Measurements from ENCODE around the gene ZDHHC9.

Gene ZDHHC9

DNA sequence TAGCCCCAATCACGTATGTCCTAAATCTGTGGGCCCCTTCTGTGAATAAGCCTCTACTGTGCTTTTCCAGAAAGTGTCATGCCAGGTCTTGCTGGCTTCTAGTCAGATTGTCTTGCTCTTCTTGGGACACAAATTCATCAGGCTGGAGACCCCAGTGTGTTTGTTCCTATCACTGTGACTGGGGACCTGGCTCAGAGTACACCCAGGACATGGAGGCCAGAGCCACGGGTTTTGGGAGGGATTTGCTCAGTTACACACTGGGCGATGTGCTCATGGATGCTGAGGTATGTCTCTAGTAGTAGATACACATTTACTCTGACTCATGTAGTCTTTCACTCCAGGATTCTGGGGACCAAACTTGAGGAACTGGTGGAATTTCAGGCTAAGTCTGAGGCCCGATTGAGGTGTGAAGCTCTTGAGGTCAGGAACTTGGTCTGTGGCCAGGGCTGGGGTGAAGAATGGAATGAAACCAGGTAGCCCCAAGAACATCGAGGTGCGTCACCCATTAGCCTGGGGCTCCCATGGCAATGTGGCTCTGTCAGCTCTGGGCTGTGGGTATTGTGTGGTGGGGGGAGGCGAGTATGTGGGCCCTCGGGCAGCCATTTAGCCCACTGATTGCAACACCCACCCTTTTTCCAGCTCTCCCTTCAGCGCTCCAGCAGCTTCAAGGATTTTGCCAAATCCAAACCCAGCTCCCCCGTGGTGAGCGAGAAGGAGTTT, 56.2 kb downstream of the ZDHHC9 start:
- H3K4me3 ChIP-seq (ENCODE audit: low read depth, low read length): no peak overlapping the region

DNA sequence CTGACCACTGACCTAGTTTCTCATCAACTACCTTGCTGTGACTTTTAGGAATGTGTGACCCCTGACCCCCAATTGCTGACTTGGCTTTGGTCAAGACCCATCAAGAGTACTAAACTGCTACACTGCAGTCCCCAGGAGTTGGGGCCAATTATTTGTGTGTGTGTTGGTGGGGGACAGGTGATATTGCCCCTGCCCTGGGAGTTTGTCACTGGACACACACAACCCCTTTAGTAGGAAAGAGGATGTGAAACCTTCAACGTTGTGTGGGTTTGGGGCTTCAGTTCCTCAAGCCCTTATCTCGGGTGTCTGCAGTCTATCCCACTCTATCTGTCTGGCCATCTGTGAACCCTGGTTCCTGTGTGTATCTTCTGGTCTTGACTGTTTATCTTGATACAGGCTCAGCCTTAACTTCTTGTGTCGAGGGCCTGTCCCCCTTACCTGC, 57.5 kb downstream of the ZDHHC9 start:
- no peak overlapping the region for H3K4me3 ChIP-seq (ENCODE audit: low read depth, low read length)

DNA sequence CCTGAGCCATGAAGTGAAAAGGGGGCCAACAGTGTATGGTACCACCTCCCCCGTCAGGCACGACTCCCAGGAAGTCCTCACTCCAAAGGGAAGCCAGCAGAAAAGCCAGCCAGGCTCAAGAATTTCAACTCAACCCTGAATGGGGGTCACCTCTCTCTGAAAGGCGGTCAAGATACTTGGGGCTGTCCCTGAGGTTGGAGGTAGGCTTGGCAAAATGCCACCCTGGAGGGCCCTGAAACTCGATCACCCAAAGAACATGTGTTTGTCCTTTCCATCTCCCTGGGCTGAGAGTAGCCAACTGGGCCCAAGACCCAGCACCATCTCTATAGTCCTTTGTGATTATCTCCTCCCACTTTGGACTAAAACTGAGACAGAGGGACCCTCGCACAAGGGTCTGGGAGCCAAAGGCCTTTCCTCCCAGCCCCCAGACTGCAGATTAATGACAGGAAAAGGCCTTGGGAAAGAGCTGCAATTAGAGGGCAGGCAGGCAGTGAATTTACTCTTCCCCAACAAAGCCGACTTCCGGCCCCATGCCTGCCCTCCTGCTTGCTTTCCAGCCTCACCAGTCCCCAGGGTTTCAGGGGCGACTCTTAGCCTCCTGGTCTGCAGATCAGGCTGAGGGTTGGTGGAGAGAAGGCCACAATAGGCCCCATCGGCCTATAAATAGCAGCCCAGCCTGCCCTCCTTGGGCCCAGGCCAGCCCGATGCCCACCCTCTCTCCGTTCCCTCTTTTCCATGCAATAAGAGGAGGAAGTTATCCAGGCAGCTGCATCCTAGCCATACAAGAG, 58.3 kb downstream of the ZDHHC9 start:
- no peak overlapping the region for H3K4me3 ChIP-seq (ENCODE audit: low read depth, low read length)

DNA sequence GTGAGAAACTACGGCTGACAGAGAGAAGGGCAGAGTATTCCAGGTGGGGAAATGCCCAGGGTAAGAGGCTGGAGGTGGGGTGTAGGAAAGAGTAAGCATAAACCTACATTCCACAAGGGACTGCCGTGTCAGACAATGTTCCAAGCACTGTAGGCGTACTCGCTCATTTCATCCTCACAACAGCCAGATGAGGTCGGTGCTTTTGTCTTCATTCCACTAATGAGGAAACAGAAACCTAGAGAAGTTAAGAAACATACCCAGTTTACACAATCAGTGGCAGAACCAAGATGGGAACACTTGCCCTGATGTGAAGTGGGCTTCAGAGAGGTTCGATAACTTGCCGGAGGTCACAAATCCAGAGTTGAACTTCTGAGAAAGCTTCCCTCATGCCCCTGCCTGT, 59.3 kb downstream of the ZDHHC9 start:
- H3K4me3 ChIP-seq (ENCODE audit: low read depth, low read length): no peak overlapping the region

DNA sequence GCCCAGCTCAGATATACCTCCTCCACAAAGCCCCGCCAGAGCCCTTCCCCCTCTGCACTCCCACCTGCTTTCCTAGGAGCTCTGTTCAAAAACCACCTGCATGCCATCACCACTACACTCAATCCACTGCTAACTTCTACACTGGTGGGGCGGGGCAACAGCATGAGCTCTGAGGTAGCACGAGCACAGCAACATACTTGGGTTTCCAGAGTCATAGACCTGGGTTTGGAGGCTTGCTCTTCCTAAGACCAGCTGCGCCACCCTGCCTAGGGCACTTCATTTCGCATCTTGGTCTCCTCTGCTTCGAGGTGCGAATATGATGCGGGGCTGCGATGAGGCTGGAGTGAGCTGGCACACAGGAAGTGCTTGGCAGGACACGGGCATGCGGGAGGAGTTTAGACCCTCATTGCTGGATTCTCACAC, 60.4 kb downstream of the ZDHHC9 start:
- H3K4me3 ChIP-seq (ENCODE audit: low read depth, low read length): no peak overlapping the region

DNA sequence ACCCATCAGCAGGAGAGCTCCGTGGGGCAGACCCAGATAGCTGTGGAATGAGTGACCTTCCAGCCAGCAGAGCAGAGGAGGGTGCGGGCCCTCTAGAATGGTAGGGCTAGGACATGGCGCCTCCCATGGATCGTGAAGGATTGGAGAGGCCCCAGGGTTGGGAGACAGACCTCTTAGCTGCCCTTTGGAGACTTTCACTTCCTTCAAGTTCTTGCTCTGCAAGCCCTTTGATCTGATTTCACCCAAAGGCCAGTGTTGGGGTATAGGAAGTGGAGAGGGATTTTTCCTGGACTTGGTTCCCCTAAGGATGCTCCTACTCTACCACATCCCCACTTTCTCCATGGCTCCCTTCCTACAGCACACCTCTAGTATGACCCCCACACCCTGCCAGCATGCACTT, 61.0 kb downstream of the ZDHHC9 start:
- no peak overlapping the region for H3K4me3 ChIP-seq (ENCODE audit: low read depth, low read length)

DNA sequence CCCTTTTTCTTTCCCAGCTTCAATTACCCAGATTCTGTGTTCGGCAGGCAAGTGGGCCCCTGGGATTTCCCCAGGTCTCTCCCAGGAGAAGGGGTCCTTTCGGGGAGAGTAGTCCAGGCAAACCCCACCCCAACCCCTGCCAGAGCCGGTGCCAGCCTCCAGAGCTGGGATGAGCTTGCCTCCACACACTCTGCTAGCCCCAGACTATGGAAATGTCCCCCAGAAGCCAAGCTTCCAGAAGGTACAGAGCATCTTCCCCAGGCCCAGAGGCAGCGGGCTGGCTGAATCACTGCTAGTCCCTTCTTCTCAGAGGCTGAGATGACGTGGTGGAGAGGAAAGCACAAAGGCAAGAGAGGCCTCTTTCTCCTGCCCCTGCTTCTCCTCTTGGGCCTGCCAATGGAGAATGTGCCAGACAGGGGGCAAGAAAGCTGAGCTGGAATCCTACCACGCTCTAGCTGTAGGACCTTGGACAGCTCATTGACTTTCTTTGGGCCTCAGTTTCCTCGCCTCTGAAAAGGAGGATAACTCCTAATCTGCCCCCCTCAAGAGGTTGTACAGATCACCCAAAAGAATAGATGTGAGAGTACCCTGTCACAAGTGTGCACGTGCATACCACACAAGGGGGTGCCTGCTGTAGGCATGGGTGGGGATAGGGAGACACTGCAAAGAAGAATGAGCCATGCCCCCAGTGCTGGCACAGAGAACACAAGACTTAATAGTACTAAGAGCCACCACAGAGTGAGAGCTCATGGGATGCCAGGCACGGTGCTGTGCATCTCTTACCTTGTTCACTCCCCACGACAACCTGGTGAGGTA, 61.8 kb downstream of the ZDHHC9 start:
- no peak overlapping the region for H3K4me3 ChIP-seq (ENCODE audit: low read depth, low read length)

DNA sequence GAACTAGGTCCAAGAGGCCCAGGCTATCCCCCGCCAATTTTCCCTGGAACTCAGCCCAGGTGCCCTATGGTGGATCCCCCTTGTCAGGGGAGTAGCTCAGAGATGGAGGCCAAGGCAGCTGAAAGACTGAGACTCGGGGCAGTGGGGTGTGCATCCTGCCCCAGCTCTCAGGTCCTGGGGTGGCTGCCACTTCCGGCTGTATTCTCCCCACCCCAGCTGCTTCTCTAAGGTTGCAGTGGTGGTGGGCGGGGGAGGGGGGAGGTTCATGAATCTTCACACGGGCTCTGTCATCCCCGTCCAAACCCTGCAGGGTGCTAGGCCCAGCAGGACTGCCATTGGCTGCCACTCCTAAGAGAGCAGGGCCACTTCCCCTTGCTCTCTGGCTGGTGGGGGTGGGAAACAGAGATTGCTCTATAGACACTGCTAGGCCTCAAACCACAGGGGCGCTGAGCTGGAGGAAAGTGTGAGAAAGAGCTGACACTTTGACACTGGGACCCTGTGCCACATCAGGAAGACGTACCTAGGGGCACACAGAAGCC, 62.5 kb downstream of the ZDHHC9 start:
- no peak overlapping the region for H3K4me3 ChIP-seq (ENCODE audit: low read depth, low read length)

DNA sequence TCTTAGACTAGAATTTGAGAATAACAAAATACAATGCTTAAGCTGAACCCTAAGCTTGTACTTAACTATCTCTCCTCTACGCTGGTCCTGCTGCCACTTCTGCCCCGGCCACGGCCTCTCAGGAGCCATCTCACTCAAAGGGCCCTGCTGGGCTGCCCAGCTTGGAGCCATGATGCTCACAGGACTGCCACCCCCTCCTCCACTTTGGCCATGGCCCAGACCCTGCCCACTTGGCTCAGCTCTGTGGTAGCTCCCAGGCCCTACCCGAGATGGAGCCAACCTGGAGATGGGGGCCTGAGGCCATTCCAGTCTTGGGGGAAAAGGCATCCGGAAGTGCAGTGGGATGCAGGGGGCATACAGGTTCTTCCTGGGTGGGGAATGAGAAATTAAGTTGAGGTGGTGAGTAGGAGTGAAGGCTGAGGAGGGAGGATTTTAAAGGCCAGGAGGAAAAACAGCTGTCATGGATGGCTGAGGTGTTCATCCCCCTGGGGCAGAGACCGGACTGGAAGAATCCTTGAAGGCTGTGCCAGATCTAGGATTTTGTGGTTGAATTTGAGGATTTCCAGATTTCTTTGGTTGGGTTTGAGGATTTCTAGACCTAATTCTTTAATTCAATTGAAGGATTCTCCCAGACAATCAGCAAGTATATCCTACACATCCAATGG, 63.1 kb downstream of the ZDHHC9 start:
- H3K4me3 ChIP-seq (ENCODE audit: low read depth, low read length): no peak overlapping the region

DNA sequence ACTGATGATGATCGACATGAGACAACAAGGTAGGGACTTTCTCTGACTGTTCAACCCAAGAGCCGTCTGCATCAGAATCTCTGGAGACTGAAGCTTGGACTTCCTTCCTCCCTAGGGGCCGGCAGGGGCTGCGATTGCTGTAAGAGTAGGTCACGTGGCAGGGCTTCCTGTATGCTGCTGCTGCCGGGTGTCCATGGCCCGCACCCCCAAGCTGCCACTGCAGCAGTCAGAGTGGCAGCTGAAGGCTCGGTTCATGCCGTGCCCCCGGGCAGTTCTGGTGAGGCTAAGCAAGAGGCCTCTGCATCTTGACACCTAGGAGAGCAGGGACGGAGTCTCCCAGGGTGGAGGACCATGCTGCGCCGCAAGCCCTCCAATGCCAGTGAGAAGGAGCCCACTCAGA, 63.9 kb downstream of the ZDHHC9 start, which contains the start of gene SASH3:
Gene SASH3, plus strand, starts transcription at position 203 of the 400 bp plus-strand sequence. Its CDS starts 149 bp downstream, at position 352.
- H3K4me3 ChIP-seq (ENCODE audit: low read depth, low read length): no peak within 1 kb of the TSS

DNA sequence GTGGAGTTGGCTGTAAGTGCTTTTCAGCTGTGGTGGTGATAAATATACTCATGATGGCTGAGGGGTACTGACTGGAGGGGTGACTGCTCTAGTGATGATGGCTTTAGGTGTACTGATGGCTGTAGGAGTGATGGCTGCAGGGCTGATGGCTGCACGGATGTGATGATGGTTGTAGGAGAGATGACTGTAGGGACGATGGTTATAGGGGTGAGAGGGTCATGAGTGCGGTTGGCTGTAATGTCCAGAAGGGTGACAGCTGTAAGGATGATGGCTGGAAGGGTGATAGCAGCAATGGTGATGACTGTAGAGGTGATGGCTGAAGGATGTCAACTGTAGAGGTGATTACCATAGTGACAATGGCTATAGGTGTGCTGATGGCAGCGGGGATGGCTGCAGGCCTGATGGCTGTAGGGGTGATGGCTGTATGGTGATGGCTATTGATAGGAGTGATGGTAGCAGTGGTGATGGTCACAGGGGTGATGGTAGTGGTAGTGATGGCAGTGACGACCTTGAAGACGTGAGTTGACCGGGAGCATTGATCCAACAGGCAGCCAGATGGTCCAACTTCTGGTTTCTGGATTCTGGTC, 64.5 kb downstream of the ZDHHC9 start:
- H3K4me3 ChIP-seq (ENCODE audit: low read depth, low read length): no peak overlapping the region

DNA sequence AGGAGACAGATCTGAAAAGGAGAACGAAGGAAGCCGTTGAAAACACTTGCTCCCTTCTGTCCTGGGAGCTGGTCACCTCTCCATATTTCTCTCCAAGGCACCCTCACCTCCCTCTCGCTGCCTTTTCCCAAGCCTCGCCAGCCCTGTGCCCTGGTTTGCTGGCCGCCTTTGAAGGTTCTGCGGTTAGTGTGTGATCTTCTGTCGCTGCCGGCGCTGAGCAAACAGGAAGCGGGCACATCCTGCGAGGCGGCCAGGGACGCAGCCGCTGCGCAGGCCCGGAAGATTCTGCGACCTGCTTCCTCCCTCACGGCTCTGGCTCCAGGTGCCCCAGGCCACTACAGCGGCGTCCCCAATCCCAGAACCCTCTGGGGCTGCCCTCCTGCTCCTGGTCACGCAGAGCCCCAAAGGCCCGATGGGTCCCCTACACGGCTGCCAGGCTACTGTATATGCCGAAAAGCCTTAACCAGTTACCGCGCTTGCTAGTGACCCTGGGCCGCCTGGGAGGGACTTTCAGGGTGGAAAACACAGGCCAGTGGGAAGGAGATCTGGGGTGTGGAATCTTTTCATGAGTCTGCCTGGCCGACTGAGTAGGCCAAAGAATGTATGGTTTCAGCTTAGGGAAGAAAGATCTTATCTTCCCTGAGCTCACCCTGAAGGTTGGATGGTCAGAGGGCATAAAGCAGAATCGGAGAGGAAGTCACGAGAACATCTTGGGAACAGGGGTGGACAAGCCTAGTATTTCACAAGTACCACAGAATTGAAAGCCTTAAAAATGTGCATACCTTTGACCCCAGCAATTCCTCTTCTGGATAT, 66.3 kb downstream of the ZDHHC9 start:
- no peak overlapping the region for H3K4me3 ChIP-seq (ENCODE audit: low read depth, low read length)

DNA sequence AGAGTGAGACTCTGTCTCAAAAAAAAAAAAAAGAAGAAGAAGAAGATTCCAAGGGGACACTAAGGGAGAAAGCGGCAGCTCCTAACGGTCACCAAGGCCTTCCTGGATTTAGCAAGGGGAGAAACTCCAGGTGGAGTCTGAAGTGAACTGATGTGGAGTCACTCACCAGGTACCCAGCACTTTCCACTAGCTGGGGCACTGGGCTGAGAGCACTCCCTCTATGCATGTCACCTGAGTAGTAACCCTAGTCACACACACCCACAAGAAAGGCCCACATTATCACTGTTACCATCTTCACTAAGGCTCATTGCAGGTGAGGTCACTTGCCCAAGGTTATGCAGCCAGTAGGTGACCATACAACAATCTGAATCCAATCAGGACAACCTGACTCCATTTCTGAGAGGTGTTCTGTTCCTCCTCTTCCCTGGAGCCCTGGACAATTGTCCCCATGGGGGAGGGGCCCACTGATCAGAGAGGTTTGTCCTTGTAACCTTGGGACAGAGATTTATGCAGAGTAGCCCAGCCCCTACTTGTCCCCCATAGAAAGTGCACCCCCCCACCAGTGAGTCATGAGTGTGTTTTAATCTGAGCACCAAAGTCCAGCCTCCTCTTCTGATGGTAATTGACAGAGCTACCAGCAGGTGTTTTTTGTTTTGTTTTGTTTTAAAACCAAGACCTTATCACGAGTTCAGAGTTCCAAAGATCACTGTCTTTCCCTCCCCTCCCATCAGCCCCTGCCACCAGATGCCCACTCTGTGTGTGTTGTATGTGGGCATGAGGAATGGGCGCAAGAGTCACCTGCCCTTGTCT, 69.8 kb downstream of the ZDHHC9 start:
- no peak overlapping the region for H3K4me3 ChIP-seq (ENCODE audit: low read depth, low read length)

DNA sequence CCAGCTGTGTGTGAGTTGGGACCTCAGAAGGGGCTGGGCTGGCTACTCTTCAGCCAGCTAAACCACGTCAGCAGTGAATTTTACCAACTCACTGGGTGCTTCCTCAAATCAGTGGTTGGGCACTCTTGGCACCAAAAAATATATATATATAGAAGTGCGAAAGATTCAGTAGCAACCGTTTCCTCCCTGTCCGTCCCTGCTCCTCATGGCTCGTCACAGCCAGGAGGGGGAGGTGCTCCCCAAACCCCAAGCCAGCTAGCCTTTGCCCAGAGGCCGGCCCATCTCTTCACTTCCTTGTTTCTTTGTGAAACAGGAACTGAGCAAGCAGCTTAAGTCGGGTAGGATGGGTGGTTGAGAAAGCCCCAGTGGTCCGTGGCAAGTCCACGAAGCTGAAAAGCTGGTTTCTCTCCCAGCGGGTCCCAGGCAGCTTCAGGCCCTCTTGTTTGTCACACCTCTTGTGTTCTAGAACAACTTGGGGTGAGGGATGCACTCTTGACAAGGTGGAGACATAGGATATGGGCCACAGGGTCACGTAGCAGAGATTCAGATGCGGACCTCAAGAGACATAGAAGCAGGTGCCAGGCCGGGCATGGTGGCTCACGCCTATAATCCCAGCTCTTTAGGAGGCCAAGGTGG, 70.8 kb downstream of the ZDHHC9 start:
- no peak overlapping the region for H3K4me3 ChIP-seq (ENCODE audit: low read depth, low read length)

DNA sequence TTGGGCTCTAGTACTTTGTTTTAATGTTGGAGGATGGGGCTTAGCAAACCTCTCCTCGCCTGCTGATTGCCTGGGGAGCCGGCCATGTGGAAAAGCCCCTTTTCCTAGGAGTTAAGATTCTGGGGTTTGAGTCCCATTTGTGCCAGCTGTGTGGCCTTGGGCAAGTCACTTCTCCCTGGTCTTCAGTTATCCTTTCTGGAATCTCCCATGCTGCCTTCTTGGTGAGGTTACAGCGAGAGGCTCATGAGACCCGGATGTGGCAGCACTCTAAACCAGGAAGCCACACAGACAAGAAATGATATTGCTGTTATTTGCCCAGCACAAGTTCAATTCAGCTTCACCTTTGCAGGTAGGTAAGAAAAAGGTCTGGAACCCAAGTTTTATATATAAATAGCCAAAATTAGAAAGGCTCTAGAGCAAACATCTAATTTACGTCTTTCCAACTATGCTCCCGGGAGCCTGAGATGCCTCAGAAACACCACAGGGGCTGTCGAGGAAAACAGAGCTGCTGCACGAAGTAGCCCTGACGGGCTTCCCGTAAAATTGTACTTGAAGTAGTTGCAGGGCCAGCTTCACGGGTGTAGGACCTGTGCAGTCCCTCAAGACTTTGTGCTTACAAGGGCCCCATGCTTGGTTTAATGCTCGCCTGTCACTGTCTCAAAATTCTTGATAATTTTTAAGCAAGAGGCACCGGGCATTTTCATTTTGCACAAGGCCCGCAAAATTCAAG, 72.3 kb downstream of the ZDHHC9 start:
- no peak overlapping the region for H3K4me3 ChIP-seq (ENCODE audit: low read depth, low read length)

DNA sequence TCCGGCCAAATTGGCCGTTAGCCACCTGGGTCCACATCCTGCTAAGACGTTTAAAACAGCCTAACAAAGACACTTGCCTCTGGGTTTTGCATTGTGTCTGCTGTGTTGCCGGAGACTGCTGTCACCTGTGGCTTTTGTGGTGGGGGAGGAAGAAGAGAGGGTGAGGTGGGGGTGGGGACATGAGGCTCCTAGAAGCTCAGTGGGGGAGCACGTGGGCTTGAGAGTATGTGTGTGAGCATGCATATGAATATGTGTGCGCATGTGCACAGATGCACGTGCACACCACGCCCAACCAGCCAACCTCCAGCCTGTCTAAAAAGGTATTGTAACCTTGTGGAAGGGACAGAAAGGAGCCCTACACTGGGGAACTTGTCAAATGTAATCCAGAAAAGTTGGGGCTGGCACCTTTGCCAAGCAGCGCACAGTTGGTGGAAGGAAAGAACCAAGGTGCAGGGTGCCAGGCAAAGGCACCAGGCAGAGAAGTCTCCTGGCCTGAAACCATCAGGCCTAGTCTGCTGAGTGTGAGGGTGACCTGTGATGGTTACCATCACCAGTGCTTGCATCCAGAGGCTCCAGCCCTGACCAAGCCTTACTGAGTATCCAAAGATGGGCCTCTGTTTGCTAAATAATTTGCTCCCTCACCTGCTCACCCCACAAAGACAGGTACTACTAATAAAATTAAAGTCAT, 74.1 kb downstream of the ZDHHC9 start:
- no peak overlapping the region for H3K4me3 ChIP-seq (ENCODE audit: low read depth, low read length)
